ENCODE data around the gene CALHM3.

CALHM3 gene

DNA sequence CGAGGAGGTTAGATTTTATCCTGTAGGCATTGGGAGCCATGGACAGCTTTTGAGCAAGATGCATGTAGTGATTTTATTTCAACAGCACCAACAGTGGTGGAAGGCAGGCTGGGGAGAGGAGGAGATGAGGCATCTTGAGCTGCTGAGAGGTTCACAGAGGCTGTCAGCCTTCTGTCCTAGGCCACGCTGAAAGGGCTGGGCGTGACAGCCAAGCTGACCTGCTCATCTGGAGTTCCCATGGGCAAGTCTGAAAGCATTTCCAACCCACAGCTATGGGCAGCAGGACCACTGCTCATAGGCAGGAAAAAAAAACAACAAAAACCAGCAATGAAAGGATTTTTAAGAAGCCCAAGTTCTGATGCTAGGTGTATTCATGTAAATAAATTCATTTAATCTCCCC, 22.1 kb upstream of the CALHM3 start:
- H3K4me3 ChIP-seq (ENCODE audit: low read depth, low read length): no peak overlapping the region
- DNase-seq (ENCODE audit: low read depth): no peak
- TF ChIP-seq, protein P1, sequence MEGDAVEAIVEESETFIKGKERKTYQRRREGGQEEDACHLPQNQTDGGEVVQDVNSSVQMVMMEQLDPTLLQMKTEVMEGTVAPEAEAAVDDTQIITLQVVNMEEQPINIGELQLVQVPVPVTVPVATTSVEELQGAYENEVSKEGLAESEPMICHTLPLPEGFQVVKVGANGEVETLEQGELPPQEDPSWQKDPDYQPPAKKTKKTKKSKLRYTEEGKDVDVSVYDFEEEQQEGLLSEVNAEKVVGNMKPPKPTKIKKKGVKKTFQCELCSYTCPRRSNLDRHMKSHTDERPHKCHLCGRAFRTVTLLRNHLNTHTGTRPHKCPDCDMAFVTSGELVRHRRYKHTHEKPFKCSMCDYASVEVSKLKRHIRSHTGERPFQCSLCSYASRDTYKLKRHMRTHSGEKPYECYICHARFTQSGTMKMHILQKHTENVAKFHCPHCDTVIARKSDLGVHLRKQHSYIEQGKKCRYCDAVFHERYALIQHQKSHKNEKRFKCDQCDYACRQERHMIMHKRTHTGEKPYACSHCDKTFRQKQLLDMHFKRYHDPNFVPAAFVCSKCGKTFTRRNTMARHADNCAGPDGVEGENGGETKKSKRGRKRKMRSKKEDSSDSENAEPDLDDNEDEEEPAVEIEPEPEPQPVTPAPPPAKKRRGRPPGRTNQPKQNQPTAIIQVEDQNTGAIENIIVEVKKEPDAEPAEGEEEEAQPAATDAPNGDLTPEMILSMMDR (IDR thresholded peaks at IDR 0.05; ENCODE audit: control insufficient read depth, extremely low read depth, insufficient read depth): no peak

DNA sequence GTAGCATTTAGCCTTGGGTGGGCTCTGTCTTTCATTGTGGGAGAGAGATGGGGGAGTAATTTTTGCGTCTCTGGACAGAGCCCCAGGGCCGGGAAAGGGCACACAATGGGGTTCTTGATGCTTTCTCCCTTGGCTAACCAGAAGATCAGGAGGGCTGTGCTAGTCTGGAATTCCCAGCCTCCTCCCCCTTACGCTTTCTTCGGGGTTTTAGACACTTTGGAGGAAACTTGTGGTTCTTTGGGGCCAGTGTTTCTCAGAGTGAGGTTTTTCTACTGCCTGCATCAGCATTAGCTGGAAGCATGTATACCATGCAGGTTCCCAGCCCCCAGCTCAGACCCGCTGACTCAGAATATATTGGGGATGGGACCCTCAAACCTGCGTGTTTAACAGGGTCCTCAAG, 21.4 kb upstream of the CALHM3 start:
- no peak for DNase-seq (ENCODE audit: low read depth)
- TF ChIP-seq, protein P1 (IDR thresholded peaks at IDR 0.05; ENCODE audit: control insufficient read depth, extremely low read depth, insufficient read depth): no peak
- no peak overlapping the region for H3K4me3 ChIP-seq (ENCODE audit: low read depth, low read length)

DNA sequence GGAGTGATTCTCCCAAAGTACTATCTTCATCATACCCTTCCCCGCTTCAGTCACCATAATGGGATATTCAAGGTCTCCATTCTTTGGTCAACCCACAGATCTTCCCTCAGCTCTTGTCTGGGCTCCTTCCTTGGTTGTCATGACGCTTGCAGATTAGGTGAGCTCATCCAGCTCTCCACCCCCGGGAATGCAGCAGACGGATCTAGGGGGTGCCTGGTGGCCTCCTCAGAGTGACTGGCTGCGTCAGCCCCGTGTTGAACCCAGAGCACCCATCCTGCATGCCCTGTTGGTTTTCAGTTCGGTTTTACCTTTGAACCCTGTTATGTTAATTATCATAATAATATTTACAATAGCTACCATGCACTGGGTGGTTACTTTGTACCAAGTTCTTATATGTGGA, 20.8 kb upstream of the CALHM3 start:
- TF ChIP-seq, protein P1 (IDR thresholded peaks at IDR 0.05; ENCODE audit: control insufficient read depth, extremely low read depth, insufficient read depth): no peak
- no peak overlapping the region for H3K4me3 ChIP-seq (ENCODE audit: low read depth, low read length)
- DNase-seq (ENCODE audit: low read depth): no peak

DNA sequence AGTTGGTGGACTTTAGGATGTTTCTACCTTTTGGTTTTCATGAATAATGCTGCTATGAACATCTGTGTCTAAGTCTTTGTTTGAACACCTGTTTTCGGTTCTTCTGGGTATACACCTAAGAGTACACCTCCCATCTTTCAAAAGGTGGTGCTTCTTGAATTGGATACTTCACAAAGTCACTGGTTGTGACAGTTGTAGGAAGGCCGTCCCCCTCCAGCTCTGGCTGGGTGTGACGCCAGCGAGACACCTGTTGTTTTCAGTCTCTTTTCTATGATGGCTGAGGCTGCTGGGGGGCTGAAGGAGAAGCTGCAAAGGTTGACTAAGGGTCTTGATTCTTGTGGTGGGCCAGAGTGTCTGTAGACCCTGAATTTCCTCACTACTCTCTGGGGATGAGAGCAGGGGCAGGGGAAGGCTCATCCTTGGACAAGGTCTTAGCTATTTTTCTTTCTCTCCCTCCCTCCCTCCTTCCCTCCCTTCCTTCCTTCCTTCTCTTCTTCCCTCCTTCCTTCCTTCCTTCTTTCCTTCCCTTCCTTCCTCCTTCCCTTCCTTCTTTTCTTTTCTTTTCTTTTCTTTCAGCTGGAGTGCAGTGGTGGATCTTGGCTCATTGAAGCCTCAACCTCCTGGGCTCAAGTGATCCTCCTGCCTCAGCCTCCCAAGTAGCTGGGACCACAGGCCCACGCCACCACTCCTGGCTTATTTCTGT, 20.0 kb upstream of the CALHM3 start:
- DNase-seq (ENCODE audit: low read depth): no peak
- TF ChIP-seq, protein P1 (IDR thresholded peaks at IDR 0.05; ENCODE audit: control insufficient read depth, extremely low read depth, insufficient read depth): no peak

DNA sequence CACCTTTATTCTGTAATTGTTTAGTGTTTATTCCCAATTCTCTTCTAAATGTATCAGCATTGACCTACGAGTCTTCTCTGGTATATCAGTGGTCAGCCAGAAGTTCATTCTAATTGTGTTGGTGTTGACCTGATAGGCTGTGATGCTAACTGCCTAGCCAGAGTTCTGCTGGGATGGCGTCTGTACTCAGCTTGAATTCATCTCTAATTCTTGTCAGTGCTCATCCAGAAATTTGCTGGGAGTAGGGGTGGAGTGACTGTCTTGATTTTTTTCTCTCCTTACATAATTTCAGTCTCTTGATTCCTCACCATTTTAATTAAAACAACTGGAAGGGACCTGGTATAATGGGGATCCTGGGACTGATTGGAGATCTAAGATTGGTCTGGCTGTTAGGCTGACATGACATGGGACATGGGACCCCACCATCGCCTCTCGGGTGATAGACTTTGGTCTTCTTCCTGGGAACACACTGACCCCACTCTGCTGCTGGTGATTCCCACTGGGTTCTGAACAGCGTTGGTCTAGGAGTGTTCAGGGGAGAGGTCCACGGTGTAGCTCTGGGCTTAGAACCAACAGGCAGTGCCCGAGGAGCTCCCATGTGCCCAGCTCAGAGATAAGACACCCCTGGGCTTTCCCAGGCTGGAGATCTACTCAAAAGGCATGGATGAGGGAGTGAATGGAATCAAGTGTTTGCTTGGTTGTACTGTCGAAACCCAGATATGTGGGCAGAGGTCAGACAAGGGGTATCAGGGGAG, 18.3 kb upstream of the CALHM3 start:
- no peak for DNase-seq (ENCODE audit: low read depth)

More for the DNA sequence above, 20.0 kb upstream of the CALHM3 start:
- H3K4me3 ChIP-seq (ENCODE audit: low read depth, low read length): no peak overlapping the region

DNA sequence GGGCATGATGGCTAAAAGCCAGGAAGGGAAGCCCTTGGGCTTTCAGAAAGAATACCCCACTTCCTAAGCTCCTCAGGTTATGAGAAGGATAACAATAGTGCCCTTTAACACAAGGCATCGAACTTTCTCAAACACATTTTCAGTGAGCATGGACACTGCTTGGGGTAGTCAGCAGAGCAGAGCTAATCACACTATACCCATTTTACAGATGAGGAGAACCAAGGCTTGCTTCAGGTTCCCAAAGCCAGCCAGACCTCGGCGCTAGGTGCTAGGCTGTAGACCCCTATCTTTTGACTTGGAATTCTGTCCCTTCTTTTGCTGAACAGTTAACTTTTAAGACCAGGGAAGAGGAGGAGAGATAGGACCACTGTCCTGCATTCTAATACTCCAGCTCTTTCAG, 16.3 kb upstream of the CALHM3 start:
- DNase-seq (ENCODE audit: low read depth): no peak
- TF ChIP-seq, protein P1 (IDR thresholded peaks at IDR 0.05; ENCODE audit: control insufficient read depth, extremely low read depth, insufficient read depth): no peak
- H3K4me3 ChIP-seq (ENCODE audit: low read depth, low read length): no peak overlapping the region

More for the DNA sequence above, 18.3 kb upstream of the CALHM3 start:
- TF ChIP-seq, protein P1 (IDR thresholded peaks at IDR 0.05; ENCODE audit: control insufficient read depth, extremely low read depth, insufficient read depth): no peak
- H3K4me3 ChIP-seq (ENCODE audit: low read depth, low read length): no peak overlapping the region
